SK-N-SH (cell line): ENCODE data around the gene TNNT3. TPM values are rescaled to one million over a fixed set of nuclear protein-coding genes. Genes with fewer than 3 reads are reported as not detected.

Source experiments
- CTCF ChIA-PET: fragments of 300-600, 350-600 bp; formaldehyde crosslinking; extraction: SDS; loops from one replicate; lab custom pipeline; 2021; lab: Yijun Ruan, JAX
- POLR2A ChIA-PET: fragments of 350-600 bp; sonication (Branson Sonifier 250); formaldehyde crosslinking; extraction: SDS; loops from one replicate; lab custom pipeline; 2020; ENCODE audit warnings: antibody characterized with exemption, inconsistent platforms; lab: Yijun Ruan, JAX
- DNase-seq: peaks from one replicate; pipeline ENCODE4 v3.0.0; 2012
- H2AFZ ChIP-seq: fragments of 200-600 bp; sonication (generic); 2 replicates; pipeline ENCODE4 v1.8.1; 2016; ENCODE audit warnings: antibody characterized with exemption, mild to moderate bottlenecking, low read depth
- H3F3A ChIP-seq: fragments of 200-600 bp; sonication (generic); replicated peaks from 2 replicates; pipeline ENCODE3; 2016; ENCODE audit warnings: antibody characterized with exemption, mild to moderate bottlenecking; ENCODE audit not compliant: insufficient read depth
- H3K27ac ChIP-seq, 2 experiments: fragments of 200-500 bp in 1 of 2; fragments of 200-600 bp in 1 of 2; sonication (Bioruptor generic) in 1 of 2; sonication (generic), shearing (Covaris generic) in 1 of 2; 2 replicates each; pipeline versions ENCODE4 v1.5.1 to v1.6.1; 2014 to 2016; ENCODE audit warnings: low read depth in 2 of 2, inconsistent platforms in 1 of 2, low read length in 1 of 2, mild to moderate bottlenecking in 1 of 2, mixed read lengths in 1 of 2
- H3K27me3 ChIP-seq: fragments of 200-600 bp; sonication (generic), shearing (Covaris generic); 2 replicates; pipeline ENCODE4 v1.6.1; 2016; ENCODE audit warnings: mixed run types; ENCODE audit not compliant: insufficient read depth
- H3K36me3 ChIP-seq, 2 experiments: fragments of 200-500 bp in 1 of 2; fragments of 200-600 bp in 1 of 2; sonication (Bioruptor generic) in 1 of 2; sonication (generic) in 1 of 2; replicated peaks in 1 of 2; 2 replicates each; pipeline versions ENCODE3 to v1.5.1; 2014 to 2016; ENCODE audit warnings: low read length in 1 of 2, mild to moderate bottlenecking in 1 of 2; ENCODE audit not compliant: insufficient read depth in 2 of 2, control insufficient read depth in 1 of 2
- H3K4me1 ChIP-seq, 2 experiments: fragments of 200-500 bp in 1 of 2; fragments of 200-600 bp in 1 of 2; sonication (Bioruptor generic) in 1 of 2; sonication (generic), shearing (Covaris generic) in 1 of 2; 2 replicates each; pipeline versions ENCODE4 v1.5.1 to v1.6.1; 2014 to 2016; ENCODE audit warnings: low read depth in 1 of 2, low read length in 1 of 2, mixed run types in 1 of 2; ENCODE audit not compliant: insufficient read depth in 2 of 2, control insufficient read depth in 1 of 2
- H3K4me2 ChIP-seq: fragments of 200-600 bp; sonication (generic), shearing (Covaris generic); 2 replicates; pipeline ENCODE4 v1.6.1; 2017; ENCODE audit warnings: mixed run types
- H3K4me3 ChIP-seq, 2 experiments: fragments of 200-500 bp in 1 of 2; fragments of 200-600 bp in 1 of 2; sonication (Bioruptor generic) in 1 of 2; sonication (generic), shearing (Covaris generic) in 1 of 2; 2 replicates each; pipeline versions ENCODE4 v1.5.1 to v1.8.1; 2014 to 2016; ENCODE audit warnings: low read depth in 2 of 2, inconsistent platforms in 1 of 2, low read length in 1 of 2, mild to moderate bottlenecking in 1 of 2, mixed read lengths in 1 of 2, moderate library complexity in 1 of 2
- H3K79me2 ChIP-seq: fragments of 200-600 bp; sonication (generic); 2 replicates; pipeline ENCODE4 v1.8.1; 2017; ENCODE audit warnings: mild to moderate bottlenecking; ENCODE audit not compliant: insufficient read depth
- H3K9ac ChIP-seq: fragments of 200-600 bp; sonication (generic); 2 replicates; pipeline ENCODE4 v1.6.1; 2017; ENCODE audit warnings: mixed run types
- H3K9me2 ChIP-seq: fragments of 200-600 bp; sonication (generic); 2 replicates; pipeline ENCODE4 v1.6.1; 2017; ENCODE audit warnings: mixed run types
- H3K9me3 ChIP-seq: fragments of 200-600 bp; sonication (generic); 2 replicates; pipeline ENCODE4 v1.6.1; 2017; ENCODE audit warnings: mixed run types, mild to moderate bottlenecking, moderate library complexity
- H4K20me1 ChIP-seq: fragments of 200-600 bp; sonication (generic); 2 replicates; pipeline ENCODE4 v1.6.1; 2017; ENCODE audit warnings: mild to moderate bottlenecking, mixed run types; ENCODE audit not compliant: insufficient read depth
- GABPA ChIP-seq: IDR thresholded peaks from 2 replicates; pipeline ENCODE4 v1.4.0; 2012; ENCODE audit warnings: low read depth, mild to moderate bottlenecking
- JUND ChIP-seq: IDR thresholded peaks from 2 replicates; pipeline ENCODE4 v1.4.0; 2012
- MEF2A ChIP-seq: IDR thresholded peaks from 2 replicates; pipeline ENCODE4 v1.4.0; 2012; ENCODE audit warnings: low read depth, borderline replicate concordance
- NFIC ChIP-seq: IDR thresholded peaks from 2 replicates; pipeline ENCODE4 v1.4.0; 2012; ENCODE audit warnings: borderline replicate concordance
- REST ChIP-seq: IDR thresholded peaks from 2 replicates; pipeline ENCODE4 v1.6.1; 2012; ENCODE audit warnings: mild to moderate bottlenecking, low read depth, low read length, moderate library complexity
- TAF1 ChIP-seq: IDR thresholded peaks from 2 replicates; pipeline ENCODE4 v1.6.1; 2012; ENCODE audit warnings: low read depth, mild to moderate bottlenecking, low read length, moderate library complexity, borderline replicate concordance
- ZBTB33 ChIP-seq: IDR thresholded peaks from 2 replicates; pipeline ENCODE4 v1.4.0; 2012; ENCODE audit warnings: low read depth, borderline replicate concordance
- WGBS: methylation state at CpG from one replicate; pipeline ENCODE4 v1.1.6; 2017; ENCODE audit warnings: low lambda C conversion rate; 5-methylcytosine and 5-hydroxymethylcytosine counted together
- polyA plus RNA-seq, 3 experiments: library from polyadenylated mRNA; depleted of rRNA; stranded (reverse); fragments of >200 nt; gene quantifications; 2 replicates each; pipeline ENCODE4 v1.2.3, GENCODE V29; 2012

Gene TNNT3
- polyA plus RNA-seq, 1 of the 3 experiments (the other 2 are of a cell fraction): not detected

- no peak overlapping the region for H2AFZ ChIP-seq
- peaks cover 4% of the 10 kb centered on the region for H3F3A ChIP-seq
- no peaks in the 10 kb centered on the region for H3K36me3 ChIP-seq
- WGBS: 89% methylated on average over 7 of the region's 10 CpGs
- no peaks in the 10 kb centered on the region for H3K79me2 ChIP-seq
- ChIA-PET CTCF (interaction anchor here (0.5 to 2.2 kb wide), 6 partner anchors 39 to 290 kb away, joined by 3 to 13 read pairs (median 4); no protein-coding TSS in a partner anchor), POLR2A (interaction anchor here (1.2 kb wide), 1 partner anchor 55 kb away, joined by 5 read pairs; the partner anchor contains the start of gene H19)
- no peaks in the 10 kb centered on the region for H3K9me3 ChIP-seq
- H3K4me3 ChIP-seq: no peak overlapping the region
- H4K20me1 ChIP-seq: no peaks in the 10 kb centered on the region
- no peak overlapping the region for H3K9ac ChIP-seq
- H3K27ac ChIP-seq: no peak overlapping the region; a peak in 1 of 4 replicates
- H3K9me2 ChIP-seq: no peaks in the 10 kb centered on the region
- H3K4me1 ChIP-seq: peaks cover 0 to 24% of the 10 kb centered on the region in 2 experiments; a peak in 1 of 4 replicates
- no peak overlapping the region for H3K4me2 ChIP-seq
- TF ChIP-seq MEF2A: no peak
- H3K27me3 ChIP-seq: no peaks in the 10 kb centered on the region
- no peak for DNase-seq
These were observed 23.2 kb downstream of the TNNT3 start for GRCh38 chr11:1942558-1943260.

- CTCF ChIA-PET: interaction anchor here (1.0 to 2.2 kb wide), 6 partner anchors 40 to 291 kb away, joined by 3 to 13 read pairs (median 4); no protein-coding TSS in a partner anchor
- Histone ChIP-seq H3K79me2 (no peaks in the 10 kb centered on the region), H4K20me1 (no peaks in the 10 kb centered on the region), H3K4me3 (no peak overlapping the region), H3K27ac (no peak overlapping the region), H3K4me1 (peaks cover 0 to 24% of the 10 kb centered on the region in 2 experiments; a peak in 1 of 4 replicates), H3K4me2 (no peak overlapping the region), H3F3A (peaks cover 4% of the 10 kb centered on the region), H3K36me3 (no peaks in the 10 kb centered on the region), H3K9me2 (no peaks in the 10 kb centered on the region), H3K27me3 (no peaks in the 10 kb centered on the region), H3K9ac (no peak overlapping the region), H2AFZ (no peak overlapping the region), H3K9me3 (no peaks in the 10 kb centered on the region)
- POLR2A ChIA-PET: no interaction called here
- TF ChIP-seq REST (no peak), ZBTB33 (no peak), NFIC (no peak), TAF1 (no peak), GABPA (no peak), JUND (no peak)
- no peak for DNase-seq
- WGBS: 85% methylated on average over 10 of the region's 15 CpGs
These were observed 24.1 kb downstream of the TNNT3 start for GRCh38 chr11:1943576-1943975.
